ENCODE measurements around the gene C2CD3. TPM values are rescaled to one million over a fixed set of nuclear protein-coding genes. Genes with fewer than 3 reads are reported as not detected.
"Not testable (repeated sequence)": the region's sequence is repeated elsewhere in the genome, so short reads cannot be mapped to it uniquely, and the experiment has no call there.

C2CD3 gene
- total RNA-seq, 6 donors from 2014 or later: 21.4 to 55.5 (median 26.6) TPM

DNA sequence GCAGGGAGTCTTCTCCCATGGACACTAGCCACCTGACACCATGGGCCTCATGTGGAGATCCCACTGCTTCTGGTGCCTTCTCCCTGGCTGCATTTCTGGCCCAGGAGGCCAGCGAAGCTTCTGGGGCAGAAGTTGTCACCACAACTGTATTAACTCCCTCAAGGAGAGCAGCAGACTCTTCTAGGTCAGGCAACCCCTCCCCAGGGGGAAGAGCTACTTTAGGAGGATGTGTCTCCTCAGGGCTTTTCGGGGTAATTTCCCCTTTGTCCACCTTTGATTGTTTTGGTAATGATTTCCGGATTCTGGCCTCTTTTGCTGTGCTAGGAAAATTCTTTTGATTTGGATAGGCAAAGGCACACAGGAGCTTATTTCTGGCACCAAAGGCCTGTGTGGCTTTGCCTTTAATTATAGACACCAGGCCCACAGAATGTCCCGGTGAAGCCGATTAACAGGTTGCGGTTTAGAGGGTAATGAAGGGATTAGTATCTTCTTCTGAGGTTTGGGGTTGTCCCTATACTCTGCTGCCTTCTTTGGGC, 179.3 kb downstream of the C2CD3 start:
- no peak for TF ChIP-seq EP300 (IDR thresholded peaks at IDR 0.05)
- no peak for TF ChIP-seq POLR2A (IDR thresholded peaks at IDR 0.05)
- TF ChIP-seq, protein P1, sequence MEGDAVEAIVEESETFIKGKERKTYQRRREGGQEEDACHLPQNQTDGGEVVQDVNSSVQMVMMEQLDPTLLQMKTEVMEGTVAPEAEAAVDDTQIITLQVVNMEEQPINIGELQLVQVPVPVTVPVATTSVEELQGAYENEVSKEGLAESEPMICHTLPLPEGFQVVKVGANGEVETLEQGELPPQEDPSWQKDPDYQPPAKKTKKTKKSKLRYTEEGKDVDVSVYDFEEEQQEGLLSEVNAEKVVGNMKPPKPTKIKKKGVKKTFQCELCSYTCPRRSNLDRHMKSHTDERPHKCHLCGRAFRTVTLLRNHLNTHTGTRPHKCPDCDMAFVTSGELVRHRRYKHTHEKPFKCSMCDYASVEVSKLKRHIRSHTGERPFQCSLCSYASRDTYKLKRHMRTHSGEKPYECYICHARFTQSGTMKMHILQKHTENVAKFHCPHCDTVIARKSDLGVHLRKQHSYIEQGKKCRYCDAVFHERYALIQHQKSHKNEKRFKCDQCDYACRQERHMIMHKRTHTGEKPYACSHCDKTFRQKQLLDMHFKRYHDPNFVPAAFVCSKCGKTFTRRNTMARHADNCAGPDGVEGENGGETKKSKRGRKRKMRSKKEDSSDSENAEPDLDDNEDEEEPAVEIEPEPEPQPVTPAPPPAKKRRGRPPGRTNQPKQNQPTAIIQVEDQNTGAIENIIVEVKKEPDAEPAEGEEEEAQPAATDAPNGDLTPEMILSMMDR (IDR thresholded peaks at IDR 0.05): no peak
- Histone ChIP-seq H3K9me3 (no peaks in the 10 kb centered on the region), H3K36me3 (no peaks in the 10 kb centered on the region), H3K27ac (peak overlapping the region in 1 of 4 donors; percentile 17), H3K4me1 (peaks cover 0 to 15% (median 3%) of the 10 kb centered on the region in 4 donors), H3K4me3 (no peak overlapping the region), H3K27me3 (no peaks in the 10 kb centered on the region)
- DNase-seq (no peak), ATAC-seq (ENCODE audit: low FRiP score in 2 of 2) (no peak)
- 86 to 92% methylated on average over 5 to 6 of the region's 6 CpGs for WGBS, 2 donors

DNA sequence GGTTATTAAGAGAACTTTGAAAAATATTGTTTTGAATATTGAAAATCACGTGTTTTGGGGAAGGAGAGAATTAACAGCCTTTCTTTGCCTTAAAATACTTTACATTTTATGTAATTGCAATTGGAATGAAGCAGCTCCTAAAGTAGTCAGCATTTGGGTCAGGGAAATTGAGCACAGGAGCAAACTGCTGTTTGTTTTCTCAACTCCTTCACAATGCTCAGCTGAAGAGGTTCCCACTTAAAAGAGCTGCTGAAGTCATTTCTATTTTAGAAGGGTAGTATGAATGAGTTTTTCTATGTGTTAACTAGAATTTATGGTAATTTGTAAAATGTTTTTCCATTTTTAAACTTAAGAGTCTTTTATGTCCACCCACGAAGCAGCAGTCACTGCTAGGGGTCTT, 180.1 kb downstream of the C2CD3 start:
- Histone ChIP-seq H3K4me3 (no peak overlapping the region), H3K27me3 (no peaks in the 10 kb centered on the region), H3K4me1 (peaks cover 0 to 15% (median 3%) of the 10 kb centered on the region in 4 donors), H3K27ac (peak overlapping the region in 1 of 4 donors; percentile 17), H3K9me3 (no peaks in the 10 kb centered on the region), H3K36me3 (no peaks in the 10 kb centered on the region)
- TF ChIP-seq, protein P1 (IDR thresholded peaks at IDR 0.05): no peak
- DNase-seq (no peak), ATAC-seq (ENCODE audit: low FRiP score in 2 of 2) (no peak)
- WGBS, 2 donors: 66 to 71% methylated on average over 2 of the region's 2 CpGs

DNA sequence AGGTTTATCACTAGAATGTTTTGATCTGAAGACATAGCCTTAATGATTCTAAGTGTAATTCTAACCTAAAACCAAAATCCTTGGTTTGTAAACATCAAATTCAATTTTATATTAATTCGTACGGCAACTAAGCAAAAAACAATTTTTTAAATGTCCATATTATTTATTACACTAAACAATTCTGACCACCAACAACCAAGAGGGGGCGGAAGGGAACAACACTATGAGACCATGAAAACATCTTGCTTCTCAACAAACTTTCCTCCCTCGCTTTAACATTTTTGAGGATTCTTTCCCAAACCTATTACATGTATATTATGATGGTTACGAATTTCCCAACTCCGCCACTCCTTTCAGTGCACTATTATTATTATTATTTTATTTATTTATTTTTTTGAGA, 181.6 kb downstream of the C2CD3 start:
- ATAC-seq (ENCODE audit: low FRiP score in 2 of 2) (no peak), DNase-seq (no peak)
- no peak for TF ChIP-seq EP300 (IDR thresholded peaks at IDR 0.05)
- TF ChIP-seq POLR2AphosphoS5 (IDR thresholded peaks at IDR 0.05): no peak
- TF ChIP-seq POLR2A (IDR thresholded peaks at IDR 0.05): no peak
- TF ChIP-seq, protein P1 (IDR thresholded peaks at IDR 0.05): no peak
- H3K27me3 ChIP-seq: no peaks in the 10 kb centered on the region
- no peaks in the 10 kb centered on the region for H3K9me3 ChIP-seq
- no peak overlapping the region for H3K4me3 ChIP-seq
- H3K36me3 ChIP-seq: no peaks in the 10 kb centered on the region
- 94 to 97% methylated on average over 6 of the region's 6 CpGs for WGBS, 2 donors
- peaks cover 0 to 12% (median 7%) of the 10 kb centered on the region in 4 donors for H3K4me1 ChIP-seq
- no peak overlapping the region for H3K27ac ChIP-seq

DNA sequence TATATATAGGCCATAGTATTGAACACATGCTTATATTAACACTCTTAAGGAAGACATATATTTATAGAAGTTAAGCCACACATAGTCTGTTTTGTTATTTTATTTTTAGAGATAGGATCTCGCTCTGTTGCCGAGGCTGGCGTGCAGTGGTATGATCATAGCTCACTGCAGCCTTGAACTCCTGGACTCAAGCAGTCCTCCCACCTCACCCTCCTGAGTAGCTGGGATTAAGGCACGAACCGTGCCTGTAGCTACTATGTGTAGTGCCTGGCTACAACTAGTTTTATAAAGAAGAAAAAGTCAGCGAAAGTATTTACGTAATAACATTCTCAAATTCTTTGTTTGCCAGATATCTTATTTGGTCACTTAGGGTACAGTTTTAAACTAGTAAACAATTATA, 182.6 kb downstream of the C2CD3 start:
- Histone ChIP-seq H3K27me3 (no peaks in the 10 kb centered on the region), H3K9me3 (no peaks in the 10 kb centered on the region), H3K36me3 (no peaks in the 10 kb centered on the region), H3K4me1 (peaks cover 6 to 21% (median 14%) of the 10 kb centered on the region in 4 donors), H3K4me3 (no peak overlapping the region), H3K27ac (no peak overlapping the region)
- ATAC-seq (ENCODE audit: low FRiP score in 2 of 2) (no peak), DNase-seq (no peak)
- 86 to 93% methylated on average over 7 of the region's 7 CpGs for WGBS, 2 donors
- no peak for TF ChIP-seq POLR2A (IDR thresholded peaks at IDR 0.05)
- TF ChIP-seq, protein P1 (IDR thresholded peaks at IDR 0.05): no peak
- TF ChIP-seq POLR2AphosphoS5 (IDR thresholded peaks at IDR 0.05): no peak
- TF ChIP-seq EP300 (IDR thresholded peaks at IDR 0.05): no peak

DNA sequence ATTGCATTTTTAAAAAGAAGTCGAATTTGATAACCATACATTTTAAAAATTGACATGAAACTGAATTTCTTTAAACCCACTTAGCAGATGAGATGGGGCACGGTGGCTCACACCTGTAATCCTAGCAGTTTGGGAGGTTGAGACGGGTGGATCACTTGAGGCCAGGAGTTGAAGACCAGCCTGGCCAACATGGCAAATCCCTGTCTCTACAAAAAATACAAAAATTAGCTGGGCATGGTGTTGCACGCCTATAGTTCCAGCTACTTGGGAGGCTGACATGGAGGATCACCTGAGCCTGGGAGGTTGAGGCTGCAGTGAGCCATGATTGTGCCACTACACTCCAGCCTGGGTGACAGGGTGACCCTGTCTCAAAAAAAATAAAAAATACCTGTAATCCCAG, 185.1 kb downstream of the C2CD3 start:
- DNase-seq: peak in 1 of 2 donors; percentile 8
- H3K9me3 ChIP-seq; ATAC-seq (ENCODE audit: low FRiP score in 2 of 2); H3K27me3 ChIP-seq; H3K4me3 ChIP-seq; H3K36me3 ChIP-seq; H3K27ac ChIP-seq: not testable (repeated sequence)
- WGBS, 2 donors: 95 to 96% methylated on average over 4 of the region's 4 CpGs
- peaks cover 14 to 32% (median 23%) of the 10 kb centered on the region in 4 donors for H3K4me1 ChIP-seq

Measured in upper lobe of left lung (tissue), 6 donors.